Mucosa of rectum (tissue), 2 donors: ENCODE results near the gene LYZ.

Source experiments
- H3K27ac ChIP-seq, 2 donors: one replicate each; pipeline ENCODE4 v1.7.0; 2013; ENCODE audit warnings: inconsistent platforms in 2 of 2, low read depth in 2 of 2, low read length in 2 of 2
- H3K27me3 ChIP-seq, 2 donors: one replicate each; pipeline ENCODE4 v1.7.0; 2013; ENCODE audit warnings: low read length in 2 of 2; ENCODE audit not compliant: control insufficient read depth in 2 of 2, insufficient read depth in 2 of 2
- H3K36me3 ChIP-seq, 2 donors: one replicate each; pipeline ENCODE4 v1.7.0; 2013; ENCODE audit warnings: low read length in 2 of 2; ENCODE audit not compliant: control insufficient read depth in 2 of 2, insufficient read depth in 2 of 2
- H3K4me1 ChIP-seq, 2 donors: one replicate each; pipeline ENCODE4 v1.7.0; 2013; ENCODE audit warnings: low read length in 2 of 2, mild to moderate bottlenecking in 1 of 2; ENCODE audit not compliant: control insufficient read depth in 2 of 2, insufficient read depth in 2 of 2
- H3K4me3 ChIP-seq, 2 donors: one replicate each; pipeline ENCODE4 v1.7.0; 2013; ENCODE audit warnings: low read length in 2 of 2
- H3K9ac ChIP-seq, 2 donors: one replicate each; pipeline ENCODE4 v1.7.0; 2013; ENCODE audit warnings: low read length in 2 of 2, low read depth in 1 of 2, mild to moderate bottlenecking in 1 of 2
- H3K9me3 ChIP-seq, 2 donors: one replicate each; pipeline ENCODE4 v1.7.0; 2013; ENCODE audit warnings: low read length in 2 of 2; ENCODE audit not compliant: control insufficient read depth in 2 of 2
- donor health status: healthy.
- donor health status: Normal muscosa, but diverticular disease.

LYZ gene

GRCh38 chr12:69368171-69368570 lies 20.0 kb downstream of the LYZ start:
- H3K36me3 ChIP-seq, result peaks cover 24 to 30% of the 10 kb centered on the region in 2 donors
- no peaks in the 10 kb centered on the region for H3K9me3 ChIP-seq
- H3K27ac ChIP-seq, result no peak overlapping the region
- no peaks in the 10 kb centered on the region for H3K27me3 ChIP-seq
- no peak overlapping the region for H3K4me3 ChIP-seq
- H3K9ac ChIP-seq, result no peak overlapping the region
- H3K4me1 ChIP-seq, result no peaks in the 10 kb centered on the region

GRCh38 chr12:69383074-69383473 lies 34.9 kb downstream of the LYZ start:
- H3K4me3 ChIP-seq, result no peak overlapping the region
- peaks cover 3 to 13% of the 10 kb centered on the region in 2 donors for H3K36me3 ChIP-seq
- no peak overlapping the region for H3K27ac ChIP-seq
- H3K9ac ChIP-seq, result no peak overlapping the region
- H3K9me3 ChIP-seq, result no peaks in the 10 kb centered on the region
- H3K27me3 ChIP-seq, result no peaks in the 10 kb centered on the region
- H3K4me1 ChIP-seq, result no peaks in the 10 kb centered on the region

GRCh38 chr12:69385038-69385437 lies 36.9 kb downstream of the LYZ start:
- H3K27me3 ChIP-seq, result no peaks in the 10 kb centered on the region
- no peaks in the 10 kb centered on the region for H3K4me1 ChIP-seq
- no peaks in the 10 kb centered on the region for H3K9me3 ChIP-seq
- no peak overlapping the region for H3K4me3 ChIP-seq
- H3K9ac ChIP-seq, result no peak overlapping the region
- peaks cover 3 to 8% of the 10 kb centered on the region in 2 donors for H3K36me3 ChIP-seq
- no peak overlapping the region for H3K27ac ChIP-seq

- no peak overlapping the region for H3K4me3 ChIP-seq
- H3K9ac ChIP-seq, result no peak overlapping the region
- no peaks in the 10 kb centered on the region for H3K4me1 ChIP-seq
- no peaks in the 10 kb centered on the region for H3K9me3 ChIP-seq
- no peaks in the 10 kb centered on the region for H3K27me3 ChIP-seq
- H3K36me3 ChIP-seq, result peaks cover 0 to 5% of the 10 kb centered on the region in 2 donors
- H3K27ac ChIP-seq, result no peak overlapping the region
These were observed 38.7 kb downstream of the LYZ start for GRCh38 chr12:69386921-69387320.

- H3K4me1 ChIP-seq, result no peaks in the 10 kb centered on the region
- no peaks in the 10 kb centered on the region for H3K9me3 ChIP-seq
- peaks cover 0 to 2% of the 10 kb centered on the region in 2 donors for H3K36me3 ChIP-seq
- H3K4me3 ChIP-seq, result no peak overlapping the region
- no peak overlapping the region for H3K9ac ChIP-seq
- H3K27me3 ChIP-seq, result no peaks in the 10 kb centered on the region
- H3K27ac ChIP-seq, result no peak overlapping the region
These were observed 40.2 kb downstream of the LYZ start for GRCh38 chr12:69388371-69388770.

- Histone ChIP-seq H3K36me3 (peaks cover 0 to 2% of the 10 kb centered on the region in 2 donors), H3K9me3 (no peaks in the 10 kb centered on the region), H3K27ac (no peak overlapping the region), H3K27me3 (no peaks in the 10 kb centered on the region), H3K4me1 (no peaks in the 10 kb centered on the region), H3K4me3 (no peak overlapping the region), H3K9ac (no peak overlapping the region)
These were observed 41.6 kb downstream of the LYZ start for GRCh38 chr12:69389831-69390230.

GRCh38 chr12:69392179-69392928 lies 44.2 kb downstream of the LYZ start:
- Histone ChIP-seq H3K9me3 (peaks cover 0 to 3% of the 10 kb centered on the region in 2 donors), H3K27me3 (no peaks in the 10 kb centered on the region), H3K4me3 (no peak overlapping the region), H3K36me3 (peaks cover 0 to 2% of the 10 kb centered on the region in 2 donors), H3K4me1 (no peaks in the 10 kb centered on the region), H3K9ac (no peak overlapping the region), H3K27ac (no peak overlapping the region)

- no peaks in the 10 kb centered on the region for H3K27me3 ChIP-seq
- no peak overlapping the region for H3K27ac ChIP-seq
- H3K9ac ChIP-seq, result no peak overlapping the region
- H3K9me3 ChIP-seq, result peaks cover 0 to 3% of the 10 kb centered on the region in 2 donors
- H3K4me1 ChIP-seq, result no peaks in the 10 kb centered on the region
- H3K4me3 ChIP-seq, result no peak overlapping the region
- H3K36me3 ChIP-seq, result no peaks in the 10 kb centered on the region
These were observed 47.9 kb downstream of the LYZ start for GRCh38 chr12:69396041-69396440.

GRCh38 chr12:69396963-69397362 lies 48.8 kb downstream of the LYZ start:
- no peak overlapping the region for H3K9ac ChIP-seq
- H3K27ac ChIP-seq, result no peak overlapping the region
- no peak overlapping the region for H3K4me3 ChIP-seq

GRCh38 chr12:69397978-69398377 lies 49.8 kb downstream of the LYZ start:
- Histone ChIP-seq H3K4me3 (no peak overlapping the region), H3K36me3 (no peaks in the 10 kb centered on the region), H3K9me3 (peaks cover 0 to 3% of the 10 kb centered on the region in 2 donors), H3K4me1 (no peaks in the 10 kb centered on the region), H3K27me3 (no peaks in the 10 kb centered on the region), H3K9ac (no peak overlapping the region), H3K27ac (no peak overlapping the region)

More at GRCh38 chr12:69396963-69397362, 48.8 kb downstream of the LYZ start:
- H3K9me3 ChIP-seq, result peaks cover 0 to 3% of the 10 kb centered on the region in 2 donors
- H3K4me1 ChIP-seq, result no peaks in the 10 kb centered on the region
- H3K36me3 ChIP-seq, result no peaks in the 10 kb centered on the region
- no peaks in the 10 kb centered on the region for H3K27me3 ChIP-seq
